HL-60/S4 treated with phorbol 12-myristate 13-acetate at 8.2 ng/mL for 4 days and 3 days (cell line): ENCODE results near the gene FBXW5.

Experiments used
- in situ Hi-C: fragments of 300-500 bp; cut with MboI; formaldehyde crosslinking; loops from 2 replicates; pipeline ENCODE4 v1.15.0; 2022; ENCODE audit warnings: low sequenced_read_pairs

FBXW5 gene, protein sequence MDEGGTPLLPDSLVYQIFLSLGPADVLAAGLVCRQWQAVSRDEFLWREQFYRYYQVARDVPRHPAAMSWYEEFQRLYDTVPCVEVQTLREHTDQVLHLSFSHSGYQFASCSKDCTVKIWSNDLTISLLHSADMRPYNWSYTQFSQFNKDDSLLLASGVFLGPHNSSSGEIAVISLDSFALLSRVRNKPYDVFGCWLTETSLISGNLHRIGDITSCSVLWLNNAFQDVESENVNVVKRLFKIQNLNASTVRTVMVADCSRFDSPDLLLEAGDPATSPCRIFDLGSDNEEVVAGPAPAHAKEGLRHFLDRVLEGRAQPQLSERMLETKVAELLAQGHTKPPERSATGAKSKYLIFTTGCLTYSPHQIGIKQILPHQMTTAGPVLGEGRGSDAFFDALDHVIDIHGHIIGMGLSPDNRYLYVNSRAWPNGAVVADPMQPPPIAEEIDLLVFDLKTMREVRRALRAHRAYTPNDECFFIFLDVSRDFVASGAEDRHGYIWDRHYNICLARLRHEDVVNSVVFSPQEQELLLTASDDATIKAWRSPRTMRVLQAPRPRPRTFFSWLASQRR

DNA sequence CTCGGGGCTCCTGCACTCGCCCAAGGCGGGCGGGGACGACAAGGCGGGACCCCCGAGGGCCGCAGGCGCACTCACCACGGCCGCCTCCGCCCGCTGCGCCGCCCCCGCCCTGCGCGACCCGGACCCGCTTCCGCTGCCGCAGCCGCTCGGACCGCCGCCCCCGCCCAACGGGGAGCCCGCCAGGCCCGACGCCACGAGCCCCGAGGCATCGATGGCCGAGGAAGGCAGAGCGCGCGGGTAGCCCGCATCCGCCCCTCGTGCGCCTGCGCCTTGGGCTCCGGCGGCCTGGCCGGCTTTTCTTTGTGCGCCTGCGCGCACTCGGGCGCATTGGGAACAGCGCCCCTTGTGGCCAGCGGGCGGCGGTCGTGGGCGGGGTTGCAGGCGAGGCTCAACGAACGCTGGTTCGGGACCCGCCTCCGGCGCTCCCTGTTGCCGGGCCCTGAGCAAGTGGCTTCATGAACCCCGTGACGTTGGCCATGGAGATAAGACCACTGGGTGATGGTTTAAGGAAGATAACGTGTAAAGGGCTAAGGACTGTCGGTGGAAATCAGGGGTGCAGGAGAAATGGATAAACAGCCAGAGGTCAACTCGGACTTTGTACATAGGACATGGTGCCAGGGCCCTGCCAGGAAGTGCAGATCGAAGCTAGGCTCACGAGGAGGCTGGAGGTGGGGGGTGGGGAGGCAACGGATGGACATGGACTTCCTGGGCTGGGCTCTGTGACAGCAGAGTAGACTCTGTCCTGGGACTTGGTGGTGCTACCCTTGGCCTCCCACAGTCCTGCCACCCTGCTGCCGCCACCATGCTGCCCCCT, at the start of gene FBXW5, which contains the start of gene C8G:
FBXW5 (minus strand) TSS at position 220 of the 814 bp plus-strand sequence. CDS start 655 bp downstream, outside the sequence.
C8G (plus strand) TSS at position 725 of the 814 bp plus-strand sequence; CDS start at position 803, 78 bp downstream.
- in situ Hi-C loops = no loop called here

DNA sequence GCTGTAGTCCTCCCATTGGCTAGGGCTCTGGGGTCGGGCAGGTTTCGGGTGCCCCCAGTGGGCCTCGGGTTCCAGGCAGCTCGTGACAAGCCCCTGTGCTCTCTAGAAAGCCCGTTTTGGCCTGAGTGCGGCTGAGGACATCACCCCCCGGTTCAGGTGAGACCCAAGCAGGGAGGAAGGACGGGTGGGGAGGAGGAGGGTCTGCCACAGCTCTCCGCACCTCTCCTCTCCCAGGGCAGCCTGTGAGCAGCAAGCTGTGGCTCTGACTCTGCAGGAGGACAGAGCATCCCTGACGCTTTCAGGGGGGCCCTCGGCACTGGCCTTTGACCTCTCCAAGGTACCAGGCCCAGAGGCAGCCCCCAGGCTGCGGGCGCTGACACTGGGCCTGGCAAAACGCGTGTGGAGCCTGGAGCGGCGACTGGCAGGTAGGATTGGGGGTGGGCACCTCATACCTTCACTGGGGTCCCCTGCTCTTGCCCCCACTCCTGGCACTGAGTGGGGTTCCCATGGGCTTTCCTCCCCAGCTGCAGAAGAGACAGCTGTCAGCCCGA, 48.4 kb upstream of the FBXW5 start:
- in situ Hi-C loops = no loop called here

DNA sequence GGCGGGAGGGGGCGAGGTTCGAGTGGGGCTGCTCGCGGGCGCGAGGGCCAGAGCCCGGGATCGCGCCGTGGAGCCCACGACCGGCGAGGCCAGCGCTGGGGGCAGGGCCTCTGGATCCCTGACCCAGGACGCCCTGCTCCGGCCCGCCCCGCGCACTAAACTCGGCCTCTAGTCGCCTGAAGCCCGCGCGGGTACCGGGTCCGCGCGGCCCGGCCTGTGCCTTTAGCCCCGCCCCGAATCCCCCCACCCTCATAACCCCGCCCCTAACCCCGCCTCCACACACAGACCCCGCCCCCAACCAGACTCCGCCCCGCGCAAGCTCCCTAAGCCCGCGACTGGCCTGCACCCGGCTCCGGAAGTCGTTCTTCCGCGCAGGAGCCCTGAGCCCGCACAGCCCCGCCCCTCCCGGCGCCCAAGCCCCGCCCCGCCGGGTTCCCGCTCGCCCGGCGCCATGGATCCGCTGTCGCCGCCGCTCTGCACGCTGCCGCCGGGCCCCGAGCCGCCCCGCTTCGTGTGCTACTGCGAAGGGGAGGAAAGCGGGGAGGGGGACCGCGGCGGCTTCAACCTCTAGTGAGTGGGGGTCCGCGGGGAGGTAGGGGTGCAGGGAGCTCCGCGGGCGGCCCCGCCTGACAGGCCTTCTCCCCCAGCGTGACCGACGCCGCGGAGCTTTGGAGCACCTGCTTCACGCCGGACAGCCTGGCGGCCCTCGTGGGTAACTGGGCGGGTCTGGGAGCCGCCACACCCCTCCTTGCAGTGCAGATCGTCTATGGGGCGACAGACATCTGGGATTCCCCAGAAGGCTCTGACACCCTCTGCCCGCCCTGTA, 47.7 kb upstream of the FBXW5 start, which contains the start of gene PAXX:
PAXX (plus strand) TSS at position 430 of the 826 bp plus-strand sequence; CDS start at position 452, 22 bp downstream.
- in situ Hi-C loops = no loop called here

DNA sequence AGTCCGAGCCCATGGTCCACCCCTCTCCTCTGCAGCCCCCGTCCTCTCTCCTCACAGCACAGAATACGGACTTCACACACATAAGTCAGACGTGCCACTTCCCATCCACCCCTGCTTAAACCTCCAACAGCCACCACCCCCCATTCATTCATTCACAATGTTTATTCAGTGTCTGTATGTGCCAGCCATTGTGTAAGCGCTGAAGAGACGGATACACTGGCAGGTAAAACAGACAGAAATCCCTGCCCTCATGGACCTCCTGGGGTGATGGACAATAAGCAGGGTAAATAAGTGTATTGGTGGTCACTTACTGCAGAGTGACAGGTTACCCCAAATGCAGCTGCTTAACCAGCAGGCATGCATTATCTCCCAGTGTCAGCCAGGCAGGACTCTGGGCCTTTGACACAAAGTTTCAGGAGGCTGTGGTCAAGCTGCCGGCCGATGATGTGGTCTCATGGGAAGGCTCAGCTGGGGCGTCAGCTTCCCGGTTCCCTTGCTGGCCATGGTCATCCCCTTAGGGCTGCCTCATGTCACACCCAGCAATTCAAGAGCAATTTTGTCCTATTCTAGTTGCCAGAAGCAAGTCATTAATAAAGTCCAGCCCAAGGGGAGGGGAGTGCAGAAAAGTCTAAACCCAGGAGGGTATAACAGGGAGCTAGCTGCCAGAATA, 45.8 kb upstream of the FBXW5 start:
- in situ Hi-C loops = no loop called here

DNA sequence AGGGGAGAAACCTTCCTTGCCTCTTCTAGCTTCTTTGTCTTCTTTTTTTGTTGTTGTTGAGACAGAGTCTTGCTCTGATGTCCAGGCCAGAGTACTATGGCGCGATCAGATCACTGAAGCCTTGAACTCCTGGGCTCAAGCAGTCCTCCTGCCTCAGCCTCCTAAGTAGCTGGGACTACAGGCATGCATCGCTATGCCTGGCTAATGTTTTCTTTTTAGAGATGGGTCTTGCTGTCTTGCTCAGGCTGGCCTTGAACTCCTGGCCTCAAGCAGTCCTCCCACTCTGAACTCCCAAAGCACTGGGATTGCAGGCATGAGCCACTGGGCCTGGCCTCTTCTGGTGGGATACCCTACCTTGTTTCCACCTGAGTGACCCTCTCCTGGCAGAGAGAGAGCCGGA, 44.3 kb upstream of the FBXW5 start:
- in situ Hi-C loops = no loop called here

DNA sequence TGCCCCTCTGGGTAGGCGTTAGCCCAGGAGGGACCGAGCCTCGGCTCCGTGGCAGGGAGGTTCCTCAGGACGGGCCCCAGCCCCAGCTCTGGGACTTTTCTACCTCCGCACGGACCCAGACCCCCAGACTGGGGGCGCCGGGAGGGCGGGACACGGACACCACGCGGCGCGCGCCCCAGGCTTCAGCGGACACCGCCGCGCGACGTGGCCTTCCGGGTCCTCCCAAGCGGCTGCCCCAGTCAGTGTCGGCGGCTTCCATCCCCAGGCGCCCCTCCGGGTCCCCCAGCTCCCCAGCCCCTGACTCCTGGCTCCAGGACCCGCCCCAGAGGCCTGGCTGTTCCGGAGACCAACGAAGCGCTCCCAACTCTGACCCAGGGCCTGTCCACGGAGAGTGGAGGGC, 41.3 kb upstream of the FBXW5 start:
- in situ Hi-C loops = no loop called here

DNA sequence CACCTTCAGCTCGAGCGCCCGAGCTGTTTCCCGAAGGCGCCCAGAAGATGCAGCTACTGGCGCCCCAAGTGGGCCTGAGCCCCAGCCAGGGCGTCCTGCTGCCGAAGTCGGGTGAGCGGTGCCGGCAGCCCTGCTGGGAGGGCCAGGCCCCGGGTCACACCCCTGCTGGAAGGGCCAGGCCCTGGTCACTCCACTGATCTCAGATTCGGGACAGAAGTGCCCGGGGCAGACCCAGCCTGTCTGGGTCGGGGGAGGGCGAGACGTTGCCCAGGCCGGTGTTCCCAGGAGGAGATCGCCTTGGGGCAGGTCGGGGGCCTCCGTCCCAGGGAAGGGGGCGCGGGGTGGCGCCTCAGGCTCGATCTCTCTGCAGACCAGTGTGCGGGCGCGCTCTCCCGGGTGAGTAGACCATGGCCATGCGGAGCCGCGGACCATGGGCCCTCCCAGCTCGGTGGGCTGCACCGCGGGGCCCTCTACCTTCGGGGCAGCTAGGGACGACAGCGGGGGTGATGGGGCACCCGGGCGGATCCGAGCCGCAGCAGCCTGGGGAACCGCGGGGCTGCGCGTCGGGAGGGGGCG, 40.6 kb upstream of the FBXW5 start:
- in situ Hi-C loops = no loop called here

DNA sequence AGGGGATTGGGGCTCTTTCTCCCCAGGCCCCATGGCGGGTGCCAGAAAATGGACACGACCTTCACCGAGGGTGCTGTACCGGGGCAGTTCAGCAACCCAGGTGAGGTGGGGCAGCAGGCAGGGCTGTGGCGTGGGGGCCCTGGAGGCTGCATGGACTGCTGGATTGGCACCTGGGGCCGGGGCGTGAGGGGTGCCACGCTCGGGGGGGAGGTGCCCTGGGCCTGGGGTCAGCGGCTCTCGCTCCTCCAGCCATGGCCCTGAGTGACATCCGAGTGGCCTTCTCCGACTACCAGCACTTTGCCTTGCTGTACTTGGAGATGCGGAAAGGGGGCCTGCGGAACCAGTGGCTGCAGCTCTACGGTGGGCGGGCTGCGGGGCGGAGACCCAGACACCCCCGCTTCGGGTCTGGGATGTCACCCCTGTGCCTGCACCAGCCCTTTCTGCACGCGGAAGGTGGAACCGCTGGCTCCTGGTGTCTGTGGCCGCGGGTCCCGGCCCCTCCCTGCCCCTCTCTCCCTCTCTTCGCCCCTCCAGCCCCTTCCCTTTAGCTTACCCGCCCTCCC, 40.0 kb upstream of the FBXW5 start:
- in situ Hi-C loops = no loop called here

DNA sequence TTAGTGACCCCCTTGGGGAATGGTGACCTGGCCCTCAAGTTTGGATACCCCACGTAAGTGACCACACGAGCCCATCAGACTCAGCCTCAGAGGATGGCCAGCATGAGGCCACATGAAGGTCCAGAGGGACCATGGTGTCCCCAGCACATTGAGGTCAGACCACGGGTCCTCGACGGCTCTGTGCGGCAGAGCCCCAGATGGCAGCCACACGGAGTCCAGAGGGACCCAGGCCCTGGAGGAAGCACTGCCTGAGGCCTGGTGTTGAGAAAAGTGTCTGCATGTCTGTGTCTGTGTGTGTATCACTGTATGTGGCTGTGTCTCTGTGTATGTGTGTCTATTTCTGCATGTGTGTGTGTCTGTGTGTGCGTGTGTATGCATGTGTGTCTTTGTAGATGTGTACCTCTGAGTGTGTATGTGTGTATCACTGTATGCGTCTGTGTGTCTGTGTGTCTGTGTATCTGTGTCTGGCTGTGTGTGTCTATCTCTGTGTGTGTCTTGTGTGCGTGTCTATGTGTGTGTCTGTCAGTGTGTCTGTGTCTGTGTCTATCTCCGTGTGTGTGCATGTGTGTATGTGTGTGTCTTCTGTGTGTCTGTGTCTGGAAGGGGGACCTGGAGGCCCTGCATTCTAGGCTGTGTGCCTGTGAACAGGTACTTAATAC, 39.2 kb upstream of the FBXW5 start:
- in situ Hi-C loops = no loop called here

DNA sequence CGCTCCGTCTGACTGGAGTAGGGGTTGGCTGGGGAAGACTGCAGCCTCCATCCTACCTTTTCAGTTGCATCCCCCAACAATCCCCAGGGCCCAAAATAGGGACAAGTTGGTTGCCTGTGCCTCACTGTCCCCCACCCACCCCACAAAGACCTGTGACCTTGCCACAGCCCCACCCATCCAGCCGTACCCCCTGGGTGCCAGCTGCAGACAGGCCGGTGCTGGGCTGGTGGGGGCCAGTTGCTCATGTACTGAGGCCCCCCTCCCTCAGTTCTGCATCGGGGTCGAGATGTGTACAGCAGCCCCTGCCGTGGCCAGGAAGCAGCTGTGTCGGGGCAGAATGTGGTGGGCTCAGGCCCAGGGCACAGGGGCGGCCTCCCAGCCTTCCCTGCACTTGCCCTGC, 38.6 kb upstream of the FBXW5 start:
- in situ Hi-C loops = no loop called here

DNA sequence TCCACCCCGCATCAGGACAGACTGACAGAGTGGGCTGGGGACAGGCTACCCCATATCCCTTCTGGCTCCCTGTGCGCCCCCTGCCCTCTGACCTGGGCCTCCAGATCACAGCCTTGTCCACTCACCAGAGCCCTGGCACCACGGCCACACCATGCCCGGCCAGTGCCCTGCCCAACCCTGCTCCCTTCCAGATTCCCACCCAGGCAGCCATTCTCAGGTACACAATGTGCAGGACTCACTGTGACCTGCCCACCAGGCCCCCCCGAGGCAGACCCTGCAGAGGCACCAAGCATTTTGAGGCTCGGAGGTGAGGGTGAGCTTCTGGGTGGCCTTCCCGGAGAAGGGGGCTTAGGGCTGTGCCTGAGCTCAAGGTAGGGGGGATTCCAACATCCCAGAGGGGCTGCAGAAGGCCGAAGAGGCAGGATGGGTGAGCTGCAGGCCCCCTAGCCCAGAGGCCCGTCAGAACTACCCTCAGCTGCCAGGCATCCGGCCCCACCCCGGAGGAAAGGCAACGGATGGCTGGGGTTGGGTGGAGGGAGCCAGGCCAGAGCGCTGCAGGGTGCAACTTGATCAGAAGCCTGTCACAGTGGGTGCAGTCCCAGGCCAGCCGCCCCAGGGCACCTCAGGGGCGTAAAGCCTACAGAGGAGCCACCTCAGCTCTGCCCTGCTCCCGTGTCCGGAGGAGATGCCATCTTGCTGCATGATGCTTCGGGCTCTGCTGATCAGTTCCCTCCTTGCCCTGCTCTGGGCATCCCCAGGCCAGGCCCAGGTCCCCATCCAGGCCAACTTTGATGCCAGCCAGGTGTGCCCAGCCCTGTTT, 37.9 kb upstream of the FBXW5 start, which contains the start of gene LCNL1:
LCNL1 (plus strand) TSS at position 762 of the 820 bp plus-strand sequence. CDS start 594 bp downstream, outside the sequence.
- in situ Hi-C loops = no loop called here

DNA sequence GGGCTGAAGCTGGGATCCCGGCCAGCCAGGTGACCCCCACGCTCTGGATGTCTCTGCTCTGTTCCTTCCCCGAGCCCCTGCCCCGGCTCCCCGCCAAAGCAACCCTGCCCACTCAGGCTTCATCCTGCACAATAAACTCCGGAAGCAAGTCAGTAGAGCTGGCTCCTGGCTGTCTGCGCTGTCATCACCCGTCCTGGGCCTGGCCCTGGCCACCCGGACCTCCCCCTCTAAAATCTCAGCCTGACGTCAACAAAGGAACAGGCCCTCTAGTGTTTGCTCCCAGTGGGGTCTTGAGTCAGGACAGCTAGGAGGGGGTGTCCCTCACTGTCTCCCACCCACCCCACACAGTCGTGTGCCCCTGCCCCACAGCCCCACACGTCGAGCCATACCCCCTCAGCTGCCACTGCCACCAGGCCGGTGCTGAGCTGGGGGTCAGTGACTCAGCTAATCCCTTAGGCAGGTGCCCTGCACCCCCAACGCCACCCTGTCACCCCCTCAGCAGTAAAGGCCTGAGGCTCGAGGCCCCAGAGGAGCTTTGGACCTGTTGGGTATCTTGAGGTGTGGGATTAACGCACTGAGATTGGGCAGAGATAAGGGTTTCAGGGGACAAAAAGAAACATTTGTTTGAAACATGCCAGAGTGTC, 37.2 kb upstream of the FBXW5 start:
- in situ Hi-C loops = no loop called here

DNA sequence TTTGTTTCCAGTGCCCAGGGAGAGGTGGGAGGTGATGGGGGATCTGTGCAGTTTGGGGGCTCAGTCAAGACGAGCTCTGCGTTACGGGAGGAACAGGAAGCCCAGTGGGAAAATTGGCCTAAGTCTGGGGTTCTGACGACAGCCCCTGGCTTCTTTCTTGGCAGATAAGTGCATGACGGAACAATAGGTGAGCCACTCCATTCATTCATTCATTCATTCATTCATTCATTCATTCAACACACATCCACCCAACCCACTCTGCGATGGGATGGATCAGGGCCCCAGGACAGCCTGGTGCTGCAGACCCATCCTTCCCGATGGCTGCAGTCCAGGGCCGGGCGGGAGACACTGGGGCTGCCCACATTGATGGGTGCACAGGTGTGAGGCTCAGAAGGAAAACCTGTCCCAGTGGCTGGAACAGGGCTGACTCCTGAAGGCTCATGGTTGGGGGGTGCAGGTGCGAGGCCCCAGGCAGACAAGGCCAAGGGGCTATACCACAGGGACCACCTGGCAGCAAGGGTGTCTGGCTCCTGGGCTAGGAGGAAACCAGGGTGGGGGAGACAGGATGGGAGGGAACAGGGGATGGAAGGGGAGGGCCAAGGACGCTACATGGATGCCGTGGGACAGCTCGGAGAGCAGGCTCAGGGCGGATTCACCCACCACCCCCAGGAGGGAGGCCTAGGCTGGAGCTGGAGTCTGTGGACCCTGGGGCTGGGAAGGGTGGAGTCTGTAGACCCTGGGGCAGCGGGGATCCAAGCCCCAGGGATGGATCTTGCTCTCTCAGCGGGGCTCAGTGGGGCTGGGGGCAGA, 36.3 kb upstream of the FBXW5 start:
- in situ Hi-C loops = no loop called here

DNA sequence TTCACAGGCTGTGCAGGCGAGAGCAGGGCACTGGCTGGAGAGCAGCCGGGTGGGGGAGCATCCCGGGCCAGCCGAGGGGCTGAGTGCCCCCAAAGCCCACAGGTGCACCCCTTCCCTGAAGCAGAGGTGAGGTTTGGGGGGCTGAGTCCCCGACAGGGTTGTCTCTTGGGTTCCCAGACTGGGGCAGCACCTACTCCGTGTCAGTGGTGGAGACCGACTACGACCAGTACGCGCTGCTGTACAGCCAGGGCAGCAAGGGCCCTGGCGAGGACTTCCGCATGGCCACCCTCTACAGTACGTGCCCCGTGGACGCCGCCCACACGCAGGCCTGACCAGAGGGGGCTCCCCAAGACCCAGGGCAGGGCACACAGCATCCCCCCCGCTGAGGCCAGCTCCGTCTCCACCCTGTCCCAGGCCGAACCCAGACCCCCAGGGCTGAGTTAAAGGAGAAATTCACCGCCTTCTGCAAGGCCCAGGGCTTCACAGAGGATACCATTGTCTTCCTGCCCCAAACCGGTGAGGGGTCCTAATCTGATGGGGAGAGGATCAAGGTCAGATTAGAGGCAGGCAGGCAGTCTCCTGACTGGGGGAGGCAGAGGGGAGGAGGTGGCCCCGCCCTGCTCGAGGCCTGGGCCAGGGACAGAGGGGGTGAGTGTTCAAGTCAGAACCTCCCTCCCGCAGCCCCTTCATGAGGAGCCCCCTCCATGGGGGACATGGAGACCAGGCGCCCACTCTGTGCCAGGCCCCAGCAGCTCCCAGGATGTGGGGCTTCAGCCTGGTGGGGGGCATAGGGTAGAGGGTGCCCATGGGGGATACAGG, 35.4 kb upstream of the FBXW5 start:
- in situ Hi-C loops = no loop called here

DNA sequence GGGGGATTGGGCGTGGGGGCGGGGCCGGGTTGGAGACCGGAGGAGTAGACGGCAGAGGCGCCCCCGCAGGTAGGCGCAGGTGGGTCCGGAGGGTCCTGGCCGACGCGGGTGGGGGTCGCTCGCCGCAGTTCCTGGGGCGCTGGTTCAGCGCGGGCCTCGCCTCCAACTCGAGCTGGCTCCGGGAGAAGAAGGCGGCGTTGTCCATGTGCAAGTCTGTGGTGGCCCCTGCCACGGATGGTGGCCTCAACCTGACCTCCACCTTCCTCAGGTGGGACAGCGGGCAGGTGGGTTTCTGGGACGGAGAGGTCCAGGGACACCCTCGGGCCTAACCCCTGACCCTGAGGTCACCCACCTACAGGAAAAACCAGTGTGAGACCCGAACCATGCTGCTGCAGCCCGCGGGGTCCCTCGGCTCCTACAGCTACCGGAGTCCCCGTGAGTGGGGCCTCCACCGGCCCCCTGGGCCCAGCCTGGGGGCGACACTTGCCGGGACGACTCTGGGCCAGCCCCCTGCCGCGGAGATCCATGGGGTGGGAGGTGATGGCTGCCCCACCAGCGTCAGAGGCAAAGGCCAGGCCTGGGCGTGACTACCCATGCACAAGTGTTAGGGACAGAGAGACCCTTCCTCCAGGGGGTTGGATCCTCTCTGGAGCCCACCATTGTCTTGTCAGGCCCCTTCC, 34.5 kb upstream of the FBXW5 start:
- in situ Hi-C loops = no loop called here
